GM12878 (cell line): ENCODE measurements around the gene ZNF691. TPM values are rescaled to one million over a fixed set of nuclear protein-coding genes. Genes with fewer than 3 reads are reported as not detected.

ENCODE experiments used
- ATAC-seq: fragments of 200-7000 bp; cut with Tn5 transposase; 3 replicates; pipeline ENCODE4 v1.9.1; 2020; ENCODE audit warnings: mild to moderate bottlenecking, moderate library complexity
- BruUV-seq: library from RNA; stranded (reverse); fragments of 400-500 nt; replicated peaks from 2 replicates; lab custom pipeline; 2021; lab: Mats Ljungman, UMichigan
- CTCF ChIA-PET: fragments of 300-600 bp; sonication (Branson Sonifier 250); formaldehyde crosslinking; extraction: SDS; loops from one replicate; lab custom pipeline; 2021; ENCODE audit warnings: inconsistent platforms; lab: Yijun Ruan, JAX
- POLR2A ChIA-PET: fragments of 350-600 bp; formaldehyde crosslinking; extraction: SDS; loops from one replicate; lab custom pipeline; 2021; ENCODE audit warnings: inconsistent platforms; lab: Charles Lee
- RAD21 ChIA-PET: fragments of 300-600 bp; sonication (Branson Sonifier 250); formaldehyde crosslinking; loops from one replicate; lab custom pipeline; 2023; ENCODE audit warnings: antibody characterized with exemption; ENCODE audit not compliant: unreplicated experiment; lab: Charles Lee
- SMC1A ChIA-PET: fragments of 300-600 bp; sonication (Branson Sonifier 250); formaldehyde crosslinking; loops from one replicate; lab custom pipeline; 2023; ENCODE audit not compliant: unreplicated experiment, uncharacterized antibody; lab: Charles Lee
- DNase-seq: peaks from one replicate; pipeline ENCODE4 v3.0.0-alpha.2; 2011; ENCODE audit warnings: low read depth, low spot score
- FAIRE-seq: peaks from 3 replicates; lab custom pipeline; 2011; peaks lifted over from hg19 to GRCh38; lab: Jason Lieb, UNC
- H2AFZ ChIP-seq: 2 replicates; pipeline ENCODE4 v1.6.0; 2011; ENCODE audit warnings: low read depth, low read length, control low read depth; ENCODE audit not compliant: control insufficient read depth
- H3K27ac ChIP-seq: 2 replicates; pipeline ENCODE4 v1.5.1; 2011; ENCODE audit warnings: control low read depth; ENCODE audit not compliant: control insufficient read depth, insufficient read depth
- H3K27me3 ChIP-seq, 2 experiments: replicated peaks in 1 of 2; 2 replicates each; pipeline versions ENCODE4 v1.6.0 to v1.6.1; 2011; ENCODE audit warnings: low read length in 1 of 2; ENCODE audit not compliant: control insufficient read depth in 2 of 2, insufficient read depth in 2 of 2
- H3K36me3 ChIP-seq, 2 experiments: 2 replicates each; pipeline ENCODE4 v1.5.1; 2011; ENCODE audit warnings: low read length in 1 of 2; ENCODE audit not compliant: control insufficient read depth in 2 of 2, insufficient read depth in 2 of 2
- H3K4me1 ChIP-seq: 2 replicates; pipeline ENCODE4 v1.6.1; 2011; ENCODE audit warnings: mild to moderate bottlenecking, low read length, moderate library complexity, mixed read lengths; ENCODE audit not compliant: control insufficient read depth, insufficient read depth
- H3K4me2 ChIP-seq: 2 replicates; pipeline ENCODE4 v1.6.0; 2011; ENCODE audit warnings: control low read depth; ENCODE audit not compliant: control insufficient read depth, insufficient read depth
- H3K4me3 ChIP-seq: fragments of 200-600 bp; sonication (generic); 2 replicates; pipeline ENCODE4 v1.5.1; 2016
- H3K79me2 ChIP-seq: 2 replicates; pipeline ENCODE4 v1.6.0; 2011; ENCODE audit warnings: low read length; ENCODE audit not compliant: control insufficient read depth, insufficient read depth
- H3K9ac ChIP-seq: 2 replicates; pipeline ENCODE4 v1.8.0; 2011; ENCODE audit warnings: low read length, control low read depth, mixed read lengths; ENCODE audit not compliant: control insufficient read depth, insufficient read depth
- H3K9me3 ChIP-seq: replicated peaks from 3 replicates; pipeline ENCODE4 v1.5.1; 2011; ENCODE audit warnings: mild to moderate bottlenecking, low read length; ENCODE audit not compliant: control insufficient read depth, insufficient read depth
- H4K20me1 ChIP-seq: 2 replicates; pipeline ENCODE4 v1.6.0; 2011; ENCODE audit not compliant: control insufficient read depth, insufficient read depth
- HDAC2 ChIP-seq: fragments of 200-600 bp; sonication (generic); IDR thresholded peaks from 2 replicates; pipeline ENCODE4 v1.6.1; 2017
- HDGF ChIP-seq: fragments of 450-650 bp; IDR thresholded peaks from 2 replicates; pipeline ENCODE4 v1.6.1; 2016; ENCODE audit warnings: antibody characterized with exemption
- NFXL1 ChIP-seq: fragments of 450-650 bp; IDR thresholded peaks from 2 replicates; pipeline ENCODE4 v1.6.1; 2017; ENCODE audit warnings: antibody characterized with exemption, mild to moderate bottlenecking, borderline replicate concordance
- NRF1 ChIP-seq: conservative IDR thresholded peaks from 2 replicates; pipeline ENCODE4 v1.6.1; 2011; ENCODE audit warnings: mild to moderate bottlenecking, low read depth, low read length, improper control_type of control experiment
- RB1 ChIP-seq: fragments of 450-650 bp; formaldehyde crosslinking; IDR thresholded peaks from 2 replicates; pipeline ENCODE4 v1.6.1; 2017; ENCODE audit warnings: mild to moderate bottlenecking, borderline replicate concordance
- SP1 ChIP-seq: IDR thresholded peaks from one replicate; pipeline ENCODE4 v1.6.1; 2011; ENCODE audit warnings: low read depth, low read length
- TARDBP ChIP-seq: IDR thresholded peaks from 2 replicates; pipeline ENCODE4 v1.6.1; 2016; ENCODE audit warnings: borderline replicate concordance
- ZNF24 ChIP-seq: fragments of 450-650 bp; IDR thresholded peaks from 2 replicates; pipeline ENCODE4 v1.6.1; 2017; ENCODE audit warnings: antibody characterized with exemption, mild to moderate bottlenecking
- ZNF622 ChIP-seq: fragments of 450-650 bp; IDR thresholded peaks from 2 replicates; pipeline ENCODE4 v1.6.1; 2017; ENCODE audit warnings: mild to moderate bottlenecking, inconsistent platforms
- ZSCAN29 ChIP-seq: fragments of 450-650 bp; IDR thresholded peaks from 2 replicates; pipeline ENCODE4 v1.6.1; 2017; ENCODE audit warnings: mild to moderate bottlenecking, moderate library complexity
- WGBS: methylation state at CpG from one replicate; pipeline ENCODE4 v1.1.6; 2016; ENCODE audit warnings: low lambda C conversion rate; ENCODE audit not compliant: insufficient replicate concordance, insufficient coverage; ENCODE audit errors: missing lambda C conversion rate; 5-methylcytosine and 5-hydroxymethylcytosine counted together
- in situ Hi-C: fragments of 300-500 bp; cut with MboI; formaldehyde crosslinking; loops from 9 replicates; pipeline ENCODE4 v1.14.3; 2018; ENCODE audit warnings: mixed read lengths
- intact Hi-C: fragments of 100-400 bp; cut with micrococcal nuclease; formaldehyde crosslinking; loops from one replicate; pipeline ENCODE4 v1.14.2; 2022; ENCODE audit not compliant: unreplicated experiment
- polyA plus RNA-seq, 11 experiments: library from polyadenylated mRNA; depleted of rRNA in 4 of 11; unstranded in 6 of 11; stranded (reverse) in 5 of 11; fragments of >200 nt; fragmentation: Nextera tagmentation in 4 of 11; fragmentation: Illumina TruSeq in 1 of 11; extraction: Ambion mirVana in 4 of 11; extraction: Trizol in 1 of 11; gene quantifications; 1 replicate in 1 of 11; 2 replicates in 10 of 11; pipeline versions ENCODE4 v1.2.1 to v1.2.3, GENCODE V29; 2011 to 2016; ENCODE audit warnings: inconsistent platforms in 2 of 11, missing spikeins in 2 of 11, low read depth in 1 of 11
- total RNA-seq, 4 experiments: library from RNA; depleted of rRNA in 3 of 4; stranded (reverse); fragments of >200 nt in 3 of 4; fragmentation: Illumina TruSeq in 1 of 4; extraction: Trizol in 1 of 4; gene quantifications; 2 replicates each; pipeline versions ENCODE4 v1.2.1 to v1.2.3, GENCODE V29; 2013 to 2021
- TF ChIP-seq, protein P1 (sequence below): IDR thresholded peaks from 2 replicates; pipeline ENCODE4 v1.6.1; 2012; ENCODE audit warnings: mild to moderate bottlenecking, low read depth, low read length
- TF ChIP-seq, protein P2 (sequence below): IDR thresholded peaks from 2 replicates; pipeline ENCODE4 v1.6.1; 2011; ENCODE audit warnings: borderline replicate concordance, low read depth, mild to moderate bottlenecking, moderate library complexity, low read length; ENCODE audit not compliant: insufficient read depth, poor library complexity, severe bottlenecking
- TF ChIP-seq, protein P3 (sequence below): IDR thresholded peaks from 2 replicates; pipeline ENCODE4 v1.6.1; 2011; ENCODE audit warnings: low read depth, low read length, improper control_type of control experiment, borderline replicate concordance

Gene ZNF691
- total and polyA plus RNA-seq, 10 of the 15 experiments (the other 5 are each of a cell fraction or from before 2014, with no cell fraction given) = 8.5 to 16.2 (median 12.2) TPM

DNA sequence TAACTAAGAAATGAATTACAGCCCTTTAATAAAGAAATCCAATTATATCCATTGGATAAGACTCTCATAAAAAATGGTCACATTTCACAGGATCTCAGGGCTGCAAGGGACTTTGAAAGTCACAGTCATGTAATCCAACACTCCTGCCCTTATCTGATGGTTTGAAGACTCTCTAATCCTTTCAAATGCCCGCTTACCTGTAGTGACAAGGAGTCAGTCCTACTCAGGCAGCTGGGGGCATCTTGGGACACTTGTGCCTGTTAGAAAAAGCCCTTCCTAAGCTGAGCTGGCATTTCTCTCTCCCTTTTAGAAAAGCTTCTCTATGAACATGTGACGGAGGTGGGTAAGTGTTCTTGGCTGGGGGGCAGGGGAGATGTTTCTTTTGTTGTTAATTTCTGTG is 11.0 kb upstream of the ZNF691 start:
- 100% methylated on average over 2 of the region's 2 CpGs for WGBS
- CTCF ChIA-PET = interaction anchor here (0.6 to 2.8 kb wide), 4 partner anchors 11 to 812 kb away, joined by 3 to 11 read pairs (median 4); partner anchors contain the start of gene ZNF691
- intact Hi-C loops = no loop called here
- Histone ChIP-seq H3K79me2 (no peaks in the 10 kb centered on the region), H3K27me3 (no peaks in the 10 kb centered on the region), H3K9me3 (no peaks in the 10 kb centered on the region), H3K4me3 (no peak overlapping the region), H2AFZ (no peak overlapping the region), H4K20me1 (no peaks in the 10 kb centered on the region), H3K4me2 (no peak overlapping the region), H3K36me3 (no peaks in the 10 kb centered on the region), H3K4me1 (peaks cover 12% of the 10 kb centered on the region), H3K27ac (no peak overlapping the region), H3K9ac (no peak overlapping the region)
- ATAC-seq (no peak), FAIRE-seq (no peak), DNase-seq (no peak)
- TF ChIP-seq ZSCAN29 = no peak
- TF ChIP-seq ZNF622 = no peak
- TF ChIP-seq, protein P1, sequence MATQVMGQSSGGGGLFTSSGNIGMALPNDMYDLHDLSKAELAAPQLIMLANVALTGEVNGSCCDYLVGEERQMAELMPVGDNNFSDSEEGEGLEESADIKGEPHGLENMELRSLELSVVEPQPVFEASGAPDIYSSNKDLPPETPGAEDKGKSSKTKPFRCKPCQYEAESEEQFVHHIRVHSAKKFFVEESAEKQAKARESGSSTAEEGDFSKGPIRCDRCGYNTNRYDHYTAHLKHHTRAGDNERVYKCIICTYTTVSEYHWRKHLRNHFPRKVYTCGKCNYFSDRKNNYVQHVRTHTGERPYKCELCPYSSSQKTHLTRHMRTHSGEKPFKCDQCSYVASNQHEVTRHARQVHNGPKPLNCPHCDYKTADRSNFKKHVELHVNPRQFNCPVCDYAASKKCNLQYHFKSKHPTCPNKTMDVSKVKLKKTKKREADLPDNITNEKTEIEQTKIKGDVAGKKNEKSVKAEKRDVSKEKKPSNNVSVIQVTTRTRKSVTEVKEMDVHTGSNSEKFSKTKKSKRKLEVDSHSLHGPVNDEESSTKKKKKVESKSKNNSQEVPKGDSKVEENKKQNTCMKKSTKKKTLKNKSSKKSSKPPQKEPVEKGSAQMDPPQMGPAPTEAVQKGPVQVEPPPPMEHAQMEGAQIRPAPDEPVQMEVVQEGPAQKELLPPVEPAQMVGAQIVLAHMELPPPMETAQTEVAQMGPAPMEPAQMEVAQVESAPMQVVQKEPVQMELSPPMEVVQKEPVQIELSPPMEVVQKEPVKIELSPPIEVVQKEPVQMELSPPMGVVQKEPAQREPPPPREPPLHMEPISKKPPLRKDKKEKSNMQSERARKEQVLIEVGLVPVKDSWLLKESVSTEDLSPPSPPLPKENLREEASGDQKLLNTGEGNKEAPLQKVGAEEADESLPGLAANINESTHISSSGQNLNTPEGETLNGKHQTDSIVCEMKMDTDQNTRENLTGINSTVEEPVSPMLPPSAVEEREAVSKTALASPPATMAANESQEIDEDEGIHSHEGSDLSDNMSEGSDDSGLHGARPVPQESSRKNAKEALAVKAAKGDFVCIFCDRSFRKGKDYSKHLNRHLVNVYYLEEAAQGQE = no peak
- no peak for TF ChIP-seq TARDBP
- no peak for TF ChIP-seq ZNF24
- no peak for TF ChIP-seq RB1
- no peak for TF ChIP-seq HDGF
- TF ChIP-seq, protein P2, sequence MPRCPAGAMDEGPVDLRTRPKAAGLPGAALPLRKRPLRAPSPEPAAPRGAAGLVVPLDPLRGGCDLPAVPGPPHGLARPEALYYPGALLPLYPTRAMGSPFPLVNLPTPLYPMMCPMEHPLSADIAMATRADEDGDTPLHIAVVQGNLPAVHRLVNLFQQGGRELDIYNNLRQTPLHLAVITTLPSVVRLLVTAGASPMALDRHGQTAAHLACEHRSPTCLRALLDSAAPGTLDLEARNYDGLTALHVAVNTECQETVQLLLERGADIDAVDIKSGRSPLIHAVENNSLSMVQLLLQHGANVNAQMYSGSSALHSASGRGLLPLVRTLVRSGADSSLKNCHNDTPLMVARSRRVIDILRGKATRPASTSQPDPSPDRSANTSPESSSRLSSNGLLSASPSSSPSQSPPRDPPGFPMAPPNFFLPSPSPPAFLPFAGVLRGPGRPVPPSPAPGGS = no peak
- no peak for TF ChIP-seq NFXL1
- no peak for TF ChIP-seq NRF1
- no peak for TF ChIP-seq SP1
- no peak for TF ChIP-seq HDAC2
- TF ChIP-seq, protein P3, sequence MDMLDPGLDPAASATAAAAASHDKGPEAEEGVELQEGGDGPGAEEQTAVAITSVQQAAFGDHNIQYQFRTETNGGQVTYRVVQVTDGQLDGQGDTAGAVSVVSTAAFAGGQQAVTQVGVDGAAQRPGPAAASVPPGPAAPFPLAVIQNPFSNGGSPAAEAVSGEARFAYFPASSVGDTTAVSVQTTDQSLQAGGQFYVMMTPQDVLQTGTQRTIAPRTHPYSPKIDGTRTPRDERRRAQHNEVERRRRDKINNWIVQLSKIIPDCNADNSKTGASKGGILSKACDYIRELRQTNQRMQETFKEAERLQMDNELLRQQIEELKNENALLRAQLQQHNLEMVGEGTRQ = no peak
- no TSS peak for BruUV-seq
- RAD21 ChIA-PET = interaction anchor here (0.9 kb wide), 1 partner anchor 19 kb away, joined by 3 read pairs; the partner anchor contains the start of gene ERMAP
- POLR2A ChIA-PET = interaction anchor here (1.5 kb wide), 1 partner anchor 11 kb away, joined by 4 read pairs; the partner anchor contains the start of gene ZNF691
- in situ Hi-C loops = no loop called here
- SMC1A ChIA-PET = interaction anchor here (0.7 to 1.8 kb wide), 4 partner anchors 9 to 15 kb away, joined by 3 to 5 read pairs (median 4); partner anchors contain the start of gene ZNF691
